Heart left ventricle (tissue), 13 donors: ENCODE data around the gene RAD51B.

Experiments
- CTCF ChIP-seq, 12 donors: fragments of 200-600 bp; sonication (generic) in 4 of 12; IDR thresholded peaks; one replicate each; pipeline versions ENCODE4 v1.5.0 to v1.8.0; 2018 to 2022; ENCODE audit warnings: antibody characterized with exemption in 12 of 12, mild to moderate bottlenecking in 5 of 12
- POLR2A ChIP-seq, 2 donors: fragments of 450-650 bp; IDR thresholded peaks; one replicate each; pipeline ENCODE4 v1.6.1; 2017; ENCODE audit warnings: antibody characterized with exemption in 2 of 2, mild to moderate bottlenecking in 2 of 2, moderate library complexity in 2 of 2
- donor health status: ischemic (EF 13 %, LVEDD 7.1; RV severe dilation, severe dysfunction).
- donor health status: DM: no; HTN: yes; CAD: no.
- donor health status: DM: no; HTN: no; CAD: no.
- donor health status: ischemic (EF 25% LVEDD 6.9; RV normal size, moderate dysfunction).
- donor health status: ischemic (EF 25% LVEDD 5.7; RV mildly dilated, moderate dysfunction).
- donor health status: ischemic (EF 35%, LVEDD 5.7; RV mildly dilated, moderate dysfunction).
- donor health status: nonischemic (EF 11% LVEDD 7.7; RV severe dilation, severe dysfunction).
- donor health status: DM: yes; HTN: yes; CAD: no.
- donor health status: PGD.
- donor health status: ischemic (EF 29% LVEDD 5.4; RV normal size, mild dysfunction).
- donor health status: nonischemic (EF 23%, LVEDD 6.1; RV moderate dilation, normal function).

- TF ChIP-seq CTCF (IDR thresholded peaks at IDR 0.05) = no peak
- TF ChIP-seq POLR2A (IDR thresholded peaks at IDR 0.05) = no peak
Observed at GRCh38 chr14:68335312-68335711, 515.7 kb downstream of the RAD51B start.
